Astrocyte of the spinal cord (primary cell): Measurements from ENCODE around the gene SIAH3.

Source experiments
- DNase-seq: peaks from one replicate; pipeline ENCODE4 v3.0.0; 2011; ENCODE audit warnings: low read depth, low spot score
- H3K4me3 ChIP-seq: 2 replicates; pipeline ENCODE4 v1.5.1; 2011; ENCODE audit warnings: low read depth, mild to moderate bottlenecking, low read length, moderate library complexity
- in situ Hi-C: cut with HindIII; loops from 2 replicates; pipeline ENCODE4 v1.10.0; 2017; ENCODE audit warnings: low sequenced_read_pairs
- TF ChIP-seq, protein P1 (sequence below): IDR thresholded peaks from 2 replicates; pipeline ENCODE4 v1.5.1; 2012; ENCODE audit warnings: low read depth, mild to moderate bottlenecking, low read length, inconsistent platforms

Gene SIAH3

DNA sequence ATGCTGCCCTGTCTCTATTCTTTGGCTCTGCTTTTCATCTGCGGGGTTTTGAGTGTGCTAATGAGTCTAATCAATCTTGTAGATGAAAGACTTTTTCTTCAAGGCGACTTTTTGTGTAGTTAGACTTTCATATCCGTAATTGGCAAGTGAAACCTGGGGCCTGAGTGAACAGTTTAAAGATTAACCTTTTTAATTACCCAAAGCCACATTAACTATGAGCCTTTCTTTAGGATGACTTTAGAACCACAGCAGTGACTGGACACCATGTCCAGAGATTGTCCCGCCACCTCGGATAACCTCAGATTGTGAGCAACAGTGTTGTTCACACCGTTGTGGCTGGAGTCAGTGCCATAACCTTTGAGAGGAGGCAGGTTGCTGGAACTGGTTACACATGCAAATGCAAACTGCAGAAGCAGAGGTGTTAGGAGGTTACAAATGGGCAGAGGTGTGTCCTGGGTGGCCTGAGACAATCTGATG is 58.7 kb downstream of the SIAH3 start:
- in situ Hi-C loops = no loop called here
- no peak for DNase-seq
- H3K4me3 ChIP-seq = no peak overlapping the region
- TF ChIP-seq, protein P1, sequence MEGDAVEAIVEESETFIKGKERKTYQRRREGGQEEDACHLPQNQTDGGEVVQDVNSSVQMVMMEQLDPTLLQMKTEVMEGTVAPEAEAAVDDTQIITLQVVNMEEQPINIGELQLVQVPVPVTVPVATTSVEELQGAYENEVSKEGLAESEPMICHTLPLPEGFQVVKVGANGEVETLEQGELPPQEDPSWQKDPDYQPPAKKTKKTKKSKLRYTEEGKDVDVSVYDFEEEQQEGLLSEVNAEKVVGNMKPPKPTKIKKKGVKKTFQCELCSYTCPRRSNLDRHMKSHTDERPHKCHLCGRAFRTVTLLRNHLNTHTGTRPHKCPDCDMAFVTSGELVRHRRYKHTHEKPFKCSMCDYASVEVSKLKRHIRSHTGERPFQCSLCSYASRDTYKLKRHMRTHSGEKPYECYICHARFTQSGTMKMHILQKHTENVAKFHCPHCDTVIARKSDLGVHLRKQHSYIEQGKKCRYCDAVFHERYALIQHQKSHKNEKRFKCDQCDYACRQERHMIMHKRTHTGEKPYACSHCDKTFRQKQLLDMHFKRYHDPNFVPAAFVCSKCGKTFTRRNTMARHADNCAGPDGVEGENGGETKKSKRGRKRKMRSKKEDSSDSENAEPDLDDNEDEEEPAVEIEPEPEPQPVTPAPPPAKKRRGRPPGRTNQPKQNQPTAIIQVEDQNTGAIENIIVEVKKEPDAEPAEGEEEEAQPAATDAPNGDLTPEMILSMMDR = no peak

DNA sequence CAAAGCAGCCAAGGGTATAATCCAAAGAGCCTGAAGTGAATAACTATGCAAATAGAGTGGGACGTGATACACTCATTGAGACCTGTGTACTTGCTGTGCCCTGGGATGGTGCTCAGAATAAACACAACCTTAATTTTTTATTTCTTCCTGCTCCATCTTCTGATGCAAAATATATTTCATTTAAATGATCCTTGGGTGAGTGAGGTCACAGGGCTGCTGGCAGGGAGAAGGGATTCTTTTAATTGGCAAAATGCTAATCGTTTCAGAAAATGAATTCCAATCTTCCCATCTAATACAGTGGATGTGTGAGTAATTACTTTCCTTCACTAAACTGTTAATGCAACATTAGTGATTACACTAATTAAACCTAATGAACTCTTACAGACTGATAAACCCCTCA is 63.5 kb downstream of the SIAH3 start:
- TF ChIP-seq, protein P1 = no peak
- in situ Hi-C loops = no loop called here
- DNase-seq = no peak

DNA sequence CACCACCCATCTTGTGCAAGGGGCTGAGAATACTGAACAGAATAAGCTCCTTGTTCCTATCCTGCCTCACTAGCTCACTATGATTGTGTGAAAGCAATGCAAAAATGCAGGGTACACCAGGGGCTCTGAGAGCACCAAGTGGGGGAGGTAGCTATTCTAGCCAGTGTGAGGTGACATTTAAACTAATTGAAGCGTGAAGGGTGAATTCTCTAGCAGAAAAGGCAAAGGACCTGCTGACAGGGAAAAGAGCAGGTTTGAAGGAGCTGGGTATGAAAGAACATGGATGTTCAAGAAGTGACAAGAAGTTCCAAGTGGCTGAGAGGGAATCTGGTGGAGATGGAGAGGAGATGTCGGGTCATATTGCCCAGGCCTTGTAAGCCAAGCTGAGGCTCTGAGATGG is 64.2 kb downstream of the SIAH3 start:
- H3K4me3 ChIP-seq = no peak overlapping the region
- TF ChIP-seq, protein P1 = no peak
- no peak for DNase-seq
- in situ Hi-C loops = no loop called here

More for the DNA sequence above, 63.5 kb downstream of the SIAH3 start:
- H3K4me3 ChIP-seq = no peak overlapping the region

DNA sequence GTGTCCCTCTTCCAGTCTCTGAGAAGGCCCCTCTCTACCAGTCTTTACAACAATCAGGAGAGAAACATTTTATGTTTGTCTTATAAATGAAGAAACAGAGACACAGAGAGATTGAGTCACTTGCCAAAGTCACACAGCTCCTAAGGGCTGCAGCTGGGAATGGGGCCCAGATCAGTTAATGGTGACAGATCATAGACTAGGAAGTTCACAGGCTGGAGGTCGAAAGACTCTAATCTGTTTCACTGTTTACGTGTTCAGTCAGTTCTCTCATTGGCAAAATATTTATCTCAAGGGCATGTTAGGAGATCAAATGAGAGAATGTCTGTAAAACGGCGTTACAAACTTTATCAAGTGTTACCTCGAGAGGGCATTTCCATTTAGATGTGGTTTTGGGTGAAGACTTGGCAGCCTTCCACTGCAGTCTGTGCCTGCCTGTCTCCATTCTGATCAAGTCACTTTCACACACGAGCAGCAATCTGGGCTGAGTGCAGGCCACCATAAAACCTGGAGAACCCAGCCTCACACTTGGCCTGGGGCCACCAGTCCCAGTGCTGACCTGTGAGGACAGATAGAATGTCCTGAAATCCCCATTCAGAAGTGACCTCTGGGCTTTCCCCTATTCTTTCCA is 65.1 kb downstream of the SIAH3 start:
- DNase-seq = no peak
- TF ChIP-seq, protein P1 = no peak
- H3K4me3 ChIP-seq = no peak overlapping the region
- in situ Hi-C loops = no loop called here

DNA sequence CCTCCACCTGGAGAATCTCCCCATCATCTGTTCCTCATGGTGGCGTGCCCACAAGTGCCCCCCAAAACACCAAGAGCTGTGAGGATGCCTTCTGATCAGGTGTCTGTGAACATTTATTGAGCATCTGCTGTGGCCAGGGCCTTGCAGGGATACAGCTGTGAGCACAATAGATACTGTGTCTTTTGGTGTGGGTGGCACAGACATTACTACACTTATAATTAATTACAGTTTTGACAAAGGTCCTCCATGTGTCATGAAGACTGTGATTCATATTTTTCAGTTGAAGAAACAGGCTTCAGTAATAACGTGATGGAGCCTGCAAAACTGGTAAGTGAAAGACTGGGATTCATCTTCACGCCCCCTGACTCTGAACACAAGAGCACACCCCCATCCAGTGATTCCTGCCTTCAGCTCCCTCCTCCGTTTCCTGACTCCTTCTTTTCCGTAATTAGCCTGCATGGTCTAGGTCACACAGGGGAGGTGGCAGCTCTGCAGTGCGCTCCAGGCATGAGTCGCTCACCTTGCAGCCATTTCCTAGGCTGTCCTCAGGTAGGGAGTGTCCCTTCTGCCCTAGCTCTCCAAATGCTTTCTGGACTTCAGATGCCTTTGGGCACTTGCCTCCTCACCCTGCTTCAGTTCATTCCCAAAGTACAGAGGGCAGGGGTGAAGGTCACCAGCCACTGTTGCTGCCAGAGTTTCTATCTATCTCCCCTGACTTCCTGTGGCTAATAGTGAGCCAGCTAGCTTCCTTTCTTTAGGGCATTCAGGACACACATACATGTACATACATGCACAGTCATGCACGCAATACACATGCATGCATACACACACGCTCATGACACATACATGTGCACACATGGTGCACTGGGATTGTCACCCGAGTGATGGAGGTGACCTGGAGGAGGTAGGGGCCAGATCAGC is 66.5 kb downstream of the SIAH3 start:
- no peak for DNase-seq
- TF ChIP-seq, protein P1 = no peak
- H3K4me3 ChIP-seq = no peak overlapping the region
- in situ Hi-C loops = no loop called here

DNA sequence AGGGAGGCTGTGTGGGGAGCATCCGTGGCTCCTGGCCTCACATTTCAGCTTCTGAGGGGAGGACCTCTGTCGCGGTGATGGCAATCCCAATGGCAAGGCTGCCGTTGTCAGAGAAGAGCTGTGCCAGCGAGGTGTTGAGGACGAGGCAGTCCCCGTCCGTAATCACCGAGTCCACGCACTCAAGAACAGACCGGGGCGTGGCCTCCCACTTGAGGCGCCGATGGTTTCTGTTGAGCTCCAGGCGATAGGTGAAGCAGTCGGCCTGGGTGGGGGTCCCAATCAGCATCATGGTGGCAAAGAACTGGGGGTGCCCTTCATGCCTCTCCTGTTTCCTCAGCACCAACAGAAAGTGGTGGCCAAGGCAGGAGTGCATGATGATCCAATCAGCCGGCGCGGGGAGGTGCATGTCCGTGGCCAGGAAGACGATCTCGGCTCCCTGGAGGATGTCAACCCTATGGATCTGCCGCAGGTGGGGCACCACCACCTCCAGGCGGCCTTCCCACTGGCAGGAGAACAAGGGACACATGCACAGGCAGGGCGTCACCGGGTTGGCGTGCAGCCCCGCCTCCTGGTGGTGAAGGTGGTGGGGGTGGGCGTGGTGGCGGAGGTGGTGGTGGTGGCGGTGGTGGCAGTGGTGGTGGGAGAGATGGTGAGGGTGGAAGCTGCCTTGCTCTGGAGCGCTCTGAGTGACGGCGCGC is 68.1 kb downstream of the SIAH3 start:
- TF ChIP-seq, protein P1 = no peak
- H3K4me3 ChIP-seq = no peak overlapping the region
- in situ Hi-C loops = no loop called here
- no peak for DNase-seq
